H1 (cell line): ENCODE measurements around the gene EHD2. TPM values are rescaled to one million over a fixed set of nuclear protein-coding genes. Genes with fewer than 3 reads are reported as not detected.

Experiments used
- CHD1 ChIP-seq: IDR thresholded peaks from 2 replicates; pipeline ENCODE4 v1.6.1; 2012; ENCODE audit warnings: low read depth, low read length, improper control_type of control experiment
- FOSL1 ChIP-seq: IDR thresholded peaks from 2 replicates; pipeline ENCODE4 v1.6.1; 2011; ENCODE audit warnings: mild to moderate bottlenecking, low read depth, low read length, moderate library complexity; ENCODE audit not compliant: insufficient read depth
- RAD21 ChIP-seq, 2 experiments: IDR thresholded peaks in 1 of 2; conservative IDR thresholded peaks in 1 of 2; 2 replicates each; pipeline ENCODE4 v1.6.1; 2011; ENCODE audit warnings: low read depth in 2 of 2, low read length in 2 of 2, improper control_type of control experiment in 1 of 2, inconsistent platforms in 1 of 2, mild to moderate bottlenecking in 1 of 2, moderate library complexity in 1 of 2
- polyA plus RNA-seq, 7 experiments: library from polyadenylated mRNA; depleted of rRNA in 3 of 7; stranded (reverse) in 5 of 7; unstranded in 2 of 7; fragments of >200 nt in 5 of 7; fragments of 200-250 nt in 2 of 7; gene quantifications; 1 replicate in 5 of 7; 2 replicates in 1 of 7; 4 replicates in 1 of 7; pipeline versions ENCODE4 v1.2.1 to v1.2.3, GENCODE V29; 2011 to 2013; ENCODE audit warnings: missing spikeins in 2 of 7, mixed read lengths in 2 of 7
- total RNA-seq: library from RNA; stranded (reverse); fragmentation: NEBNext Ultra II Directional; extraction: Animal tissue kit (Norgen Biotek cat#: 25700); gene quantifications from 2 replicates; pipeline ENCODE4 v1.2.1, GENCODE V29; 2021
- TF ChIP-seq, protein P1 (sequence below), 3 experiments: IDR thresholded peaks; 1 replicate in 2 of 3; 2 replicates in 1 of 3; pipeline versions ENCODE4 v1.5.1 to v1.6.1; 2011; ENCODE audit warnings: low read length in 3 of 3, mild to moderate bottlenecking in 3 of 3, inconsistent platforms in 2 of 3, low read depth in 1 of 3, moderate library complexity in 1 of 3; ENCODE audit not compliant: insufficient read depth in 1 of 3; ENCODE audit errors: control extremely low read depth in 1 of 3
- TF ChIP-seq, protein P2 (sequence below): IDR thresholded peaks from 2 replicates; pipeline ENCODE4 v1.6.1; 2011; ENCODE audit warnings: low read depth, mild to moderate bottlenecking, low read length; ENCODE audit not compliant: insufficient read depth

EHD2 gene
- total and polyA plus RNA-seq, 2 of the 8 experiments (the other 6 are each of a cell fraction or from before 2014, with no cell fraction given): 4.5 to 14.3 TPM

DNA sequence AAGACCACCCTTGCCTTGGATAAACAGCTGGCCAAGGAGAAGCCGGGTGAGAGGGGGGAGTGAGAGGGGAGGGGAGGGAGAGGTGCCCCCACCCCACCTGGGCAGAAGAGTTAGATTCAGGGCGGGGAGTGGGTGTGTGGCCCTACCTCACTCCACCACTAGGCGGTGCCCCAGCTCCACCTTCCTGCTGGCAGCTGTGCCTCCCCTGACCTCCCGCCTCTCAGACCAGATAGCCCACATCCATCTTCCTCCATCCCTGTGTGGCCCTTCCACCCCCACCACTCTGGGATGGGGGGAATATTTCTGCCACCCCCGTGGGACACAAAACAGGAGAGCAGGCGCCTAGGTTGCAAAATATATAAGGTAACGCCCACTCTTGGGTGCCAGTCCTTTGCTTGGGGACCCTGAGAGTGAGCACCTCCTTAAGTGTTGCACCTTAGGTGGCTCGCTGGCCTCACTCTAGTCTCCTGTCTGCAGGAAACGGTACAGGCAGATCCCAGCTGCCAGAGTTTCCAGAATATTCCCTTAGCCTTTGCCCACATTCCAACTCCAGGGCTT, 13.8 kb upstream of the EHD2 start (continued):
- TF ChIP-seq, protein P1, sequence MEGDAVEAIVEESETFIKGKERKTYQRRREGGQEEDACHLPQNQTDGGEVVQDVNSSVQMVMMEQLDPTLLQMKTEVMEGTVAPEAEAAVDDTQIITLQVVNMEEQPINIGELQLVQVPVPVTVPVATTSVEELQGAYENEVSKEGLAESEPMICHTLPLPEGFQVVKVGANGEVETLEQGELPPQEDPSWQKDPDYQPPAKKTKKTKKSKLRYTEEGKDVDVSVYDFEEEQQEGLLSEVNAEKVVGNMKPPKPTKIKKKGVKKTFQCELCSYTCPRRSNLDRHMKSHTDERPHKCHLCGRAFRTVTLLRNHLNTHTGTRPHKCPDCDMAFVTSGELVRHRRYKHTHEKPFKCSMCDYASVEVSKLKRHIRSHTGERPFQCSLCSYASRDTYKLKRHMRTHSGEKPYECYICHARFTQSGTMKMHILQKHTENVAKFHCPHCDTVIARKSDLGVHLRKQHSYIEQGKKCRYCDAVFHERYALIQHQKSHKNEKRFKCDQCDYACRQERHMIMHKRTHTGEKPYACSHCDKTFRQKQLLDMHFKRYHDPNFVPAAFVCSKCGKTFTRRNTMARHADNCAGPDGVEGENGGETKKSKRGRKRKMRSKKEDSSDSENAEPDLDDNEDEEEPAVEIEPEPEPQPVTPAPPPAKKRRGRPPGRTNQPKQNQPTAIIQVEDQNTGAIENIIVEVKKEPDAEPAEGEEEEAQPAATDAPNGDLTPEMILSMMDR (IDR thresholded peaks at IDR 0.05; ENCODE audit: control extremely low read depth in 1 of 3, insufficient read depth in 1 of 3, low read depth in 1 of 3, low read length in 3 of 3): peak; percentile 80 to 99 (median 97)
- TF ChIP-seq RAD21 (IDR thresholded peaks at IDR 0.05 in 1 of 2, conservative IDR thresholded peaks at IDR 0.05 in 1 of 2; ENCODE audit: low read depth in 2 of 2, low read length in 2 of 2) (peak; percentile 68 to 74), CHD1 (no peak), FOSL1 (no peak)
- TF ChIP-seq, protein P2, sequence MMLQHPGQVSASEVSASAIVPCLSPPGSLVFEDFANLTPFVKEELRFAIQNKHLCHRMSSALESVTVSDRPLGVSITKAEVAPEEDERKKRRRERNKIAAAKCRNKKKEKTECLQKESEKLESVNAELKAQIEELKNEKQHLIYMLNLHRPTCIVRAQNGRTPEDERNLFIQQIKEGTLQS: 0 out of 2 replicates have a peak, but pooled peaks have one; percentile 5
- TF ChIP-seq, all 59 proteins: peak for 7
